HG03039 (cell line): ENCODE data around the gene MFAP4.

Experiments used
- ATAC-seq: cut with Tn5 transposase; IDR thresholded peaks from one replicate; pipeline ENCODE4 v1.9.1; 2021; ENCODE audit warnings: mild to moderate bottlenecking, moderate library complexity; ENCODE audit not compliant: unreplicated experiment

MFAP4 gene

GRCh38 chr17:19372866-19373504, 14.0 kb downstream of the MFAP4 start:
- no peak for ATAC-seq

GRCh38 chr17:19372439-19372838, 14.6 kb downstream of the MFAP4 start:
- no peak for ATAC-seq

- ATAC-seq: no peak
Measured at GRCh38 chr17:19372011-19372370, 15.0 kb downstream of the MFAP4 start.

GRCh38 chr17:19371259-19372010, 15.6 kb downstream of the MFAP4 start:
- ATAC-seq: no peak

GRCh38 chr17:19370493-19370960, 16.5 kb downstream of the MFAP4 start:
- no peak for ATAC-seq

- no peak for ATAC-seq
Measured at GRCh38 chr17:19369846-19370492, 17.0 kb downstream of the MFAP4 start.

- ATAC-seq: no peak
Measured at GRCh38 chr17:19369107-19369778, 17.7 kb downstream of the MFAP4 start.

GRCh38 chr17:19368229-19368628, 18.8 kb downstream of the MFAP4 start:
- no peak for ATAC-seq

GRCh38 chr17:19366637-19366972, 20.4 kb downstream of the MFAP4 start:
- ATAC-seq: no peak

- no peak for ATAC-seq
Measured at GRCh38 chr17:19365833-19366636, 21.0 kb downstream of the MFAP4 start.

GRCh38 chr17:19365499-19365817, 21.5 kb downstream of the MFAP4 start:
- no peak for ATAC-seq

- ATAC-seq: no peak
Measured at GRCh38 chr17:19364699-19365498, 22.1 kb downstream of the MFAP4 start.

GRCh38 chr17:19363460-19364035, 23.4 kb downstream of the MFAP4 start:
- ATAC-seq: no peak

GRCh38 chr17:19363114-19363438, 23.9 kb downstream of the MFAP4 start:
- ATAC-seq: no peak

- ATAC-seq: peak; percentile 78
Measured at GRCh38 chr17:19362277-19363113, 24.5 kb downstream of the MFAP4 start, which contains the start of gene B9D1. TSS of gene B9D1 (minus strand) at chr17:19362723. CDS start at chr17:19362569, 154 bp downstream.

- ATAC-seq: no peak
Measured at GRCh38 chr17:19361944-19362276, 25.1 kb downstream of the MFAP4 start.

- no peak for ATAC-seq
Measured at GRCh38 chr17:19361326-19361725, 25.7 kb downstream of the MFAP4 start.

- ATAC-seq: no peak
Measured at GRCh38 chr17:19360772-19361171, 26.2 kb downstream of the MFAP4 start.

GRCh38 chr17:19359856-19360255, 27.1 kb downstream of the MFAP4 start:
- ATAC-seq: no peak
